Retinal pigment epithelial cell (primary cell): ENCODE data around the gene SPPL3.
"Not testable (repeated sequence)": the region's sequence is repeated elsewhere in the genome, so short reads cannot be mapped to it uniquely, and the experiment has no call there.

Experiments
- DNase-seq: peaks from one replicate; pipeline ENCODE4 v3.0.0-alpha.2; 2010; ENCODE audit warnings: low read depth
- H3K4me3 ChIP-seq: 2 replicates; pipeline ENCODE4 v1.5.1; 2011; ENCODE audit warnings: mild to moderate bottlenecking, low read length, control low read depth, moderate library complexity
- TF ChIP-seq, protein P1 (sequence below): conservative IDR thresholded peaks from 2 replicates; pipeline ENCODE4 v1.5.1; 2011; ENCODE audit warnings: low read depth, low read length, control low read depth, inconsistent platforms

SPPL3 gene

DNA sequence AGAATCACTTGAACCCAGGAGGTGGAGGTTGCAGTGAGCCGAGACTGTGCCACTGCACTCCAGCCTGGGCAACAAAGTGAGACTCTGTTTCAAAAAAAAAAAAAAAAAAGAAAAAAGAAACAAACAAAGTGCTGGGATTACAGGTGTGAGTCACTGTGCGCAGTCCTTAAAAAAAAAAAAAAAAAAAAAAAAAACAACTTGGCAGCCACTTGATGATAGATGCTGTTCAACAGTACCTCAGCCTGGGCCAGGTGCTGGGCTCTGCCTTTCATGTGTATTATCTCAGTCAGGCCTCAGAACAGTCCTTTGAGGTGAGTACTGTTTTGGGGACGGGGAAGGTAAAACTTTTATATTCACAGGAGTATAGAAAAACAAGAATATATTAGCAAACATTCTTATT, 169.0 kb downstream of the SPPL3 start:
- H3K4me3 ChIP-seq: no peak overlapping the region
- no peak for DNase-seq
- TF ChIP-seq, protein P1, sequence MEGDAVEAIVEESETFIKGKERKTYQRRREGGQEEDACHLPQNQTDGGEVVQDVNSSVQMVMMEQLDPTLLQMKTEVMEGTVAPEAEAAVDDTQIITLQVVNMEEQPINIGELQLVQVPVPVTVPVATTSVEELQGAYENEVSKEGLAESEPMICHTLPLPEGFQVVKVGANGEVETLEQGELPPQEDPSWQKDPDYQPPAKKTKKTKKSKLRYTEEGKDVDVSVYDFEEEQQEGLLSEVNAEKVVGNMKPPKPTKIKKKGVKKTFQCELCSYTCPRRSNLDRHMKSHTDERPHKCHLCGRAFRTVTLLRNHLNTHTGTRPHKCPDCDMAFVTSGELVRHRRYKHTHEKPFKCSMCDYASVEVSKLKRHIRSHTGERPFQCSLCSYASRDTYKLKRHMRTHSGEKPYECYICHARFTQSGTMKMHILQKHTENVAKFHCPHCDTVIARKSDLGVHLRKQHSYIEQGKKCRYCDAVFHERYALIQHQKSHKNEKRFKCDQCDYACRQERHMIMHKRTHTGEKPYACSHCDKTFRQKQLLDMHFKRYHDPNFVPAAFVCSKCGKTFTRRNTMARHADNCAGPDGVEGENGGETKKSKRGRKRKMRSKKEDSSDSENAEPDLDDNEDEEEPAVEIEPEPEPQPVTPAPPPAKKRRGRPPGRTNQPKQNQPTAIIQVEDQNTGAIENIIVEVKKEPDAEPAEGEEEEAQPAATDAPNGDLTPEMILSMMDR: no peak

DNA sequence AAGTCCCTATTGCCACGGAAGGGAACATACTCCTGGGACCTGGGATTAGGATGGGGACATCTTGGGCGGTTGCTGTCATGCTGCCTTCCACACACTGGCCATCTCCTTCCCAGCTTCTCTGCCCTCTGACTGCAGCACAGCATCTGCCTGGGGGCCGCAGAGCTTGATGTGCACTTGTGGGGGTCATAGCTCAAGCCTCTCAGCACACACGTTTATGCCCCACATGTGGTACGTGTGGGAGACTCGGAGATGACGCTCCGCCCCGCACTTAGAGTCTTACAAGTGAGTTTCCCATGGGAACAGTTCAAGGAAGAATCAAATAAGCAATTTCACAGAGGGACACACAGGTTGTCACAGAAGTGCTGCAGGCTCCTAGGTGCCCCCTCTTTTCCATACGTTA, 169.9 kb downstream of the SPPL3 start:
- TF ChIP-seq, protein P1: no peak
- H3K4me3 ChIP-seq: no peak overlapping the region
- DNase-seq: no peak

DNA sequence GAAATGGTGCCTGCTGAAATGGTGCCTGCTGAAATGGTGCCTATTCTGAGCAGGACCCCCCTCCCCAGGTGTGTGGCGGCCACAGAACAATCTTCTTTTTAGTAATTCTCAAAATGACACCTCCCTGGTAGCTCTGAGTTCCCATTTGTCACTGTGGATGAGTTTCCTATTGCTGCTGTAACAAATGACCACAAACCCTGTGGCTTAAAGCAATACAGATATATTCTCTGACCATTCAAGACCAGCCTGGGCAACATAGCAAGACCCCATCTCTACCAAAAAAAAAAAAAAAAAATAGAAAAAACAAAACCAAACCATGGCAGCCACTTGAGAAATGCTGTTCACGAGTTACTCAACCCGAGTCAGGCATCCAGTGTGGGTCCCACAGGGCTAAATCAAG, 170.6 kb downstream of the SPPL3 start:
- no peak overlapping the region for H3K4me3 ChIP-seq
- DNase-seq: no peak
- TF ChIP-seq, protein P1: no peak

DNA sequence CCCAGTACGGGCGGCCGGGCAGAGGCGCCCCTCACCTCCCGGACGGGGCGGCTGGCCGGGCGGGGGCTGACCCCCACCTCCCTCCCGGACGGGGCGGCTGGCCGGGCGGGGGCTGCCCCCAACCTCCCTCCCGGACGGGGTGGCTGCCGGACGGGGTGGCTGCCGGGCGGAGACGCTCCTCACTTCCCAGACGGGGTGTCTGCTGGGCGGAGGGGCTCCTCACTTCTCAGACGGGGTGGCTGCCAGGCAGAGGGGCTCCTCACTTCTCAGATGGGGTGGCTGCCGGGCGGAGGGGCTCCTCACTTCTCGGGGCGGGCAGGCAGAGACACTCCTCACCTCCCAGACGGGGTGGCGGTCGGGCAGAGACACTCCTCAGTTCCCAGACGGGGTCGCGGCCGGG, 172.0 kb downstream of the SPPL3 start:
- DNase-seq, H3K4me3 ChIP-seq: not testable (repeated sequence)

DNA sequence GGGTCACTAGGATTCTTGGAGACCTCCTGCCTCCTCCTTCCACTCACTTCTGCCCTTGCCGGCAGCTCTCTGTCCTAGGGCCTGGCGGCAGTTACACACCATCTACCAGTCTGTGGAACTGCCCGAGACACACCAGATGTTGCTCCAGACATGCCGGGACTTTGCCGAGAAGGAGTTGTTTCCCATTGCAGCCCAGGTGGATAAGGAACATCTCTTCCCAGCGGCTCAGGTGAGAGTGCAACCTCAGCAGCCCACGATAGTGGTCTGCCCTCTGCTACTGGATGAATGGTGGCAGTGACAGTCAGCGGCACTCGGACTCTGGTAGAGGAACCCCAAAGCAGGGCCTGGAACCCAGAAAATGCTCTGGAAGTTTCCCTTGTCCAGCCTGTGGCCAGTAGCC, 177.2 kb downstream of the SPPL3 start:
- TF ChIP-seq, protein P1: no peak
- H3K4me3 ChIP-seq: no peak overlapping the region
- no peak for DNase-seq

DNA sequence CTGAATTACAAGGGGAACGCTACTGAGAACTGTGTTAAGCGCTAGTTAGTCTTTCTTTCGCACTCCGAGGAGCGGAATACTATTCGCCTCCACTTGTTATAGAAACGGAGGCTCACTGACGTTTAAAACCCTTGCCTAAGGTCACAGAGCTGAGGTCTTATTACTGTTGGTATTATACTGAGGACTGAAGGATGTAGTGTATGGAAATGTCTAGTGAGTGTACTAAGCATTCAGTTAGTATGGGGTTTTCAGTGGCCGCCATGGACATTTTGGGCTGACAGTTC, 177.7 kb downstream of the SPPL3 start:
- TF ChIP-seq, protein P1: no peak
- H3K4me3 ChIP-seq: peak overlapping the region; percentile 59
- DNase-seq: no peak

DNA sequence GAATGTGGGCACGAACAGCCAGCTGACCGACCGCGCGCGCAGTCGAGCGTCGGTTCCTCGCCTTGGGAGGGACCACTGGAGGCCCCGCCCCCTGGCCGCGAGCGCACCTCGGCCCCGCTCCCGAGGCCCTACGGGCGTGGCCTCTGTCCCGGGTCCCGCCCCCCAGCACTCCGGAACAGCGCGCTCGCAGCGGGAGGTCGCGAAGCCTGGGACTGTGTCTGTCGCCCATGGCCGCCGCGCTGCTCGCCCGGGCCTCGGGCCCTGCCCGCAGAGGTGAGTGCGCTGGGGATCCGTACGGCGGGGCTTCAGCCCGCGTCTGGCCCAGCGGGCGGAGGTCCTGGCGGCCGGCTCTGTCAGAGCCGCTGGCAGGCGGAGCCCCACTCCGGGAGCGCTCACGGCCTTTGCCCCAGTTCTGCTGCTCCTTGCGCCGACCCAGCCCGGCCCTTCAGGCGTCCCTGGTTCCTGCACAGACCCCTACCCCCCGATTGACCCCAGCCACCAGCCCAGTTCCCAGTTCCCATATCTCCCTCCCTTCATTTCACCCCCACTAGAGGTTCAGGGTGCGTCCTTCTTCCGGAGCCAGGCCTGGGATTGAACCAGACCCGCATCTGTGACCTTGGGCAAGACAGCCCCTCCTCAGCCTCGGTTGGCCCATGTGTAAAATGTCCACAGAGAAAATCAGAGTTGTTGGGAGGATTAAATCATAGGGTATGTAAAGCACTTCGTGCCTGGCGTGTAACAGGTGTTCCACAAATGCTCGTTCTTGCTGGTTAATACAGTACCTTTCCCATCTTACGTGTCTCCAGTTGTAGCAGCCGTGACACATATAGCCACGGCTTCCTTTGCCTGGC, 178.3 kb downstream of the SPPL3 start, which contains the start of gene ACADS:
ACADS (plus strand) TSS at position 168 of the 851 bp plus-strand sequence; CDS start at position 228, 60 bp downstream.
- H3K4me3 ChIP-seq: peak within 1 kb of the TSS; percentile 59
- DNase-seq: no peak
- TF ChIP-seq, protein P1: no peak
